ENCODE results near the gene TRAM2. TPM values are rescaled to one million over a fixed set of nuclear protein-coding genes. Genes with fewer than 3 reads are reported as not detected.

TRAM2 gene
- total RNA-seq = 20.2 TPM

- peak; percentile 95 for DNase-seq
Observed at GRCh38 chr6:52577022-52577777, at the start of gene TRAM2. TSS of gene TRAM2 (minus strand) at chr6:52577060. CDS start at chr6:52576915, 145 bp downstream.

- DNase-seq = no peak
Observed at GRCh38 chr6:52622810-52623209, 46.0 kb upstream of the TRAM2 start.

GRCh38 chr6:52621631-52622030 is 44.8 kb upstream of the TRAM2 start:
- DNase-seq = no peak

GRCh38 chr6:52620906-52621190 is 44.0 kb upstream of the TRAM2 start:
- DNase-seq = no peak

- no peak for DNase-seq
Observed at GRCh38 chr6:52620055-52620905, 43.4 kb upstream of the TRAM2 start.

GRCh38 chr6:52617087-52617486 is 40.2 kb upstream of the TRAM2 start:
- DNase-seq = peak; percentile 27

- DNase-seq = no peak
Observed at GRCh38 chr6:52616059-52616690, 39.3 kb upstream of the TRAM2 start.

GRCh38 chr6:52612336-52613054 is 35.6 kb upstream of the TRAM2 start:
- no peak for DNase-seq

- DNase-seq = no peak
Observed at GRCh38 chr6:52611833-52612232, 35.0 kb upstream of the TRAM2 start.

GRCh38 chr6:52610745-52611355 is 34.0 kb upstream of the TRAM2 start:
- DNase-seq = no peak

- no peak for DNase-seq
Observed at GRCh38 chr6:52610011-52610410, 33.2 kb upstream of the TRAM2 start.

- DNase-seq = no peak
Observed at GRCh38 chr6:52605610-52606185, 28.8 kb upstream of the TRAM2 start.

- DNase-seq = no peak
Observed at GRCh38 chr6:52603000-52603795, 26.3 kb upstream of the TRAM2 start.

GRCh38 chr6:52598824-52599190 is 21.9 kb upstream of the TRAM2 start:
- no peak for DNase-seq

GRCh38 chr6:52598123-52598823 is 21.4 kb upstream of the TRAM2 start:
- peak; percentile 88 for DNase-seq

GRCh38 chr6:52597738-52598122 is 20.9 kb upstream of the TRAM2 start:
- DNase-seq = no peak

GRCh38 chr6:52596371-52597028 is 19.6 kb upstream of the TRAM2 start:
- peak; percentile 33 for DNase-seq

- DNase-seq = no peak
Observed at GRCh38 chr6:52595796-52596130, 18.9 kb upstream of the TRAM2 start.

- DNase-seq = peak; percentile 93
Observed at GRCh38 chr6:52595000-52595795, 18.3 kb upstream of the TRAM2 start.

Data from tongue (tissue), 2 donors.